Suprapubic skin (tissue), 4 donors: ENCODE data around the gene AOX1. TPM values are rescaled to one million over a fixed set of nuclear protein-coding genes. Genes with fewer than 3 reads are reported as not detected.

Source experiments
- DNase-seq, 2 donors: peaks; one replicate each; pipeline ENCODE4 v3.0.0-alpha.2; 2019; ENCODE audit warnings: low spot score in 2 of 2
- H3K27ac ChIP-seq: fragments of 200-600 bp; sonication (generic); one replicate; pipeline ENCODE4 v1.5.1; 2019
- H3K27me3 ChIP-seq: fragments of 200-600 bp; sonication (generic); one replicate; pipeline ENCODE4 v1.5.1; 2019
- H3K36me3 ChIP-seq: fragments of 200-600 bp; sonication (generic); one replicate; pipeline ENCODE4 v1.5.1; 2019
- H3K4me1 ChIP-seq: fragments of 200-600 bp; sonication (generic); one replicate; pipeline ENCODE4 v1.5.1; 2019
- H3K4me3 ChIP-seq: fragments of 200-600 bp; sonication (generic); one replicate; pipeline ENCODE4 v1.5.1; 2019; ENCODE audit warnings: mild to moderate bottlenecking
- H3K9me3 ChIP-seq: fragments of 200-600 bp; sonication (generic); one replicate; pipeline ENCODE4 v1.5.1; 2019
- EP300 ChIP-seq: sonication (generic); formaldehyde crosslinking; IDR thresholded peaks from one replicate; pipeline ENCODE4 v1.6.1; 2017; ENCODE audit warnings: antibody characterized with exemption
- POLR2A ChIP-seq, 2 donors: fragments of 450-650 bp; IDR thresholded peaks; one replicate each; pipeline ENCODE4 v1.6.1; 2017; ENCODE audit warnings: antibody characterized with exemption in 2 of 2, mild to moderate bottlenecking in 2 of 2, moderate library complexity in 2 of 2
- POLR2AphosphoS5 ChIP-seq, 3 donors: sonication (generic); formaldehyde crosslinking; IDR thresholded peaks; one replicate each; pipeline ENCODE4 v1.6.1; 2017; ENCODE audit warnings: antibody characterized with exemption in 3 of 3
- WGBS: methylation state at CpG from one replicate; pipeline ENCODE4 v1.1.5; 2018; 5-methylcytosine and 5-hydroxymethylcytosine counted together
- total RNA-seq, 4 donors: library from RNA; depleted of rRNA; stranded (reverse); fragments of >200 nt; gene quantifications; one replicate each; pipeline ENCODE4 v1.1.0, GENCODE V29; 2016
- TF ChIP-seq, protein P1 (sequence below), 2 donors: fragments of 200-600 bp in 1 of 2; fragments of 450-650 bp in 1 of 2; sonication (generic) in 1 of 2; IDR thresholded peaks; one replicate each; pipeline ENCODE4 v1.5.1; 2016 to 2019; ENCODE audit warnings: antibody characterized with exemption in 2 of 2, mild to moderate bottlenecking in 1 of 2, moderate library complexity in 1 of 2

AOX1 gene
- total RNA-seq, 4 donors from 2014 or later, result 20.1 to 46.9 (median 30.4) TPM

DNA sequence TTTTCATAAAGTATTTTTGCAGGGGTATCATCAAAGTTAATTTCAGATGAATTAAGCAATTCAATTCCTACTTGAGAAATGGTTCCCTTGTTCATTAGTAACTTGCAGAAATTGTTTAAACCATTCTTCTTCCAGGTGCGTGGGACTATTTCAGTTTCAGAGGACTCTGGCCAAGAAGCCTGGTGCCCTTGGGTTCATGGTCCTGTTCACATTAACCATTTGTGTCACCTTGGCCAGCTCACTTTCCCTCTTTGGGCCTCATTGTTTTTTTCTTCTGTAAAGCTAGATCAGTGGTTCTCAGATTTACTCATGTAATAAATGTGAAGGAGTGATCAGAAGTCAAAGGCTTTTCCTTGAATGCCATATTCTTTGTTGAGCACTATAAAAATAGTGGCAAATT, 113.5 kb downstream of the AOX1 start:
- 90% methylated on average over 1 of the region's 1 CpG for WGBS
- no peak overlapping the region for H3K4me3 ChIP-seq
- no peak overlapping the region for H3K27ac ChIP-seq
- TF ChIP-seq POLR2A (IDR thresholded peaks at IDR 0.05) (no peak), POLR2AphosphoS5 (IDR thresholded peaks at IDR 0.05) (no peak), EP300 (no peak)
- TF ChIP-seq, protein P1, sequence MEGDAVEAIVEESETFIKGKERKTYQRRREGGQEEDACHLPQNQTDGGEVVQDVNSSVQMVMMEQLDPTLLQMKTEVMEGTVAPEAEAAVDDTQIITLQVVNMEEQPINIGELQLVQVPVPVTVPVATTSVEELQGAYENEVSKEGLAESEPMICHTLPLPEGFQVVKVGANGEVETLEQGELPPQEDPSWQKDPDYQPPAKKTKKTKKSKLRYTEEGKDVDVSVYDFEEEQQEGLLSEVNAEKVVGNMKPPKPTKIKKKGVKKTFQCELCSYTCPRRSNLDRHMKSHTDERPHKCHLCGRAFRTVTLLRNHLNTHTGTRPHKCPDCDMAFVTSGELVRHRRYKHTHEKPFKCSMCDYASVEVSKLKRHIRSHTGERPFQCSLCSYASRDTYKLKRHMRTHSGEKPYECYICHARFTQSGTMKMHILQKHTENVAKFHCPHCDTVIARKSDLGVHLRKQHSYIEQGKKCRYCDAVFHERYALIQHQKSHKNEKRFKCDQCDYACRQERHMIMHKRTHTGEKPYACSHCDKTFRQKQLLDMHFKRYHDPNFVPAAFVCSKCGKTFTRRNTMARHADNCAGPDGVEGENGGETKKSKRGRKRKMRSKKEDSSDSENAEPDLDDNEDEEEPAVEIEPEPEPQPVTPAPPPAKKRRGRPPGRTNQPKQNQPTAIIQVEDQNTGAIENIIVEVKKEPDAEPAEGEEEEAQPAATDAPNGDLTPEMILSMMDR (IDR thresholded peaks at IDR 0.05), result no peak
- no peaks in the 10 kb centered on the region for H3K36me3 ChIP-seq
- H3K9me3 ChIP-seq, result no peaks in the 10 kb centered on the region
- H3K4me1 ChIP-seq, result no peaks in the 10 kb centered on the region
- no peak for DNase-seq
- no peaks in the 10 kb centered on the region for H3K27me3 ChIP-seq

DNA sequence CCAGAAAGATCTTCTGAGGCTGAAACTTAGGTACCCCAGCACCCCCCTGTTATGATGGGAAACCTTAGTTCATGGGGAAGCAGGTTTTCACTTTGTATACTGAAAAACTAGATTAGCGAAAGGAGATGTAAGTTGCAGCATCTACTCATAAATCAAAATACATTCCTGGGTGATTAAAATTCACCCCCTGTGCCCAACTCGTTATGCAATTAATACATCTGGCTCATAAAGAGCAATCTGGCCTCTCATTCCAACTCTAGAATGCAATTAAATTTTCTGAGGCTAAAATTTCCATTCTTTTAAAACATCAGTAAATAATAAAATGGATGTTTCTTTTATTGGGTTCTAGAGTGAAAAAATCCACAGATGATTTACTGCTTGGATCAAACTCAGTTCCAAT, 115.0 kb downstream of the AOX1 start:
- 42% methylated on average over 2 of the region's 2 CpGs for WGBS
- H3K4me3 ChIP-seq, result no peak overlapping the region
- no peaks in the 10 kb centered on the region for H3K9me3 ChIP-seq
- TF ChIP-seq, protein P1 (IDR thresholded peaks at IDR 0.05), result no peak
- TF ChIP-seq POLR2A (IDR thresholded peaks at IDR 0.05) (no peak), EP300 (no peak), POLR2AphosphoS5 (IDR thresholded peaks at IDR 0.05) (no peak)
- H3K27ac ChIP-seq, result no peak overlapping the region
- H3K36me3 ChIP-seq, result no peaks in the 10 kb centered on the region
- H3K27me3 ChIP-seq, result no peaks in the 10 kb centered on the region
- H3K4me1 ChIP-seq, result no peaks in the 10 kb centered on the region
- DNase-seq, result no peak

DNA sequence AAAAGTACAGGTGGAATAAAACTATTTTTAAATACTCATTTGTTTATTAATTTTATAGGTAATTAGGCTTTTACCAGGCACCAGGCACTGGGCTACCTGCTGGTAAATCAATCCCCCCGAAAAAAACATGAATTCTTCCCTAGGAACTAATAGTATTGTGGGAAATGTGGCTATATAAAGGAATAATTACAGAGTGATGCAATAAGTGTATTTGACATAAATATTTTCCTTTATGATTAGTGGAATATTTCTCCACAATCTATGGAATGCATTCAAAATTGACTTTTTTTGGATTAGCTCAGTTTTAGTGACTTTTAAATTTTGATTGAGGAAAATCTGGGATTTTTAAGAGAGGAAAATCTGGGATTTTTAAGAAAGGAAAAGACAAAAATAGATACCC, 116.2 kb downstream of the AOX1 start:
- Histone ChIP-seq H3K4me3 (no peak overlapping the region), H3K27ac (no peak overlapping the region), H3K27me3 (no peaks in the 10 kb centered on the region), H3K36me3 (no peaks in the 10 kb centered on the region), H3K9me3 (no peaks in the 10 kb centered on the region), H3K4me1 (no peaks in the 10 kb centered on the region)
- WGBS, result 86% methylated on average over 1 of the region's 1 CpG
- no peak for DNase-seq
- TF ChIP-seq EP300, result no peak
- TF ChIP-seq POLR2AphosphoS5 (IDR thresholded peaks at IDR 0.05), result no peak
- TF ChIP-seq, protein P1 (IDR thresholded peaks at IDR 0.05), result no peak
- TF ChIP-seq POLR2A (IDR thresholded peaks at IDR 0.05), result no peak

DNA sequence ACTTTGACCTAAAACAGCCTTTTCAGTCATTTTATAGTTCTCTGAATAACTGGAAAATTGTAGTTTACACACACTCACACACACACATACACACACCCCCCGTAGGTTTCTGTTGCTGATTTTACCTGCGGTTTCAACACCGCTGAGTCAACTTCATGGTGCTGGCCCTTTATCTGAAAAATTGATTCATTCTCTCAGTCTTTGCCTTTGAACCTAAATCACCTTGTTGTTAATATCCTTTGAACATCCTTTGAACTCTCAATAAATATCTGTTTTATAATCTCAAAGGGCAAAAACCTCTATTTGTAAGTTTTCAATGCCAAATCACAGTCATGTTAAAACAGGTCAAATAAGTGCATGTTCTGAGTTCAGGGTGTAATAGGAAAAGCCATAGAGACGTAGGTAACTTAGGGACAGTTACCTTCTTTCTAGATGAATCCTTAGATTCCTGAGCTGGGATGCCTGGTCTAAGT, 116.9 kb downstream of the AOX1 start:
- no peaks in the 10 kb centered on the region for H3K9me3 ChIP-seq
- no peaks in the 10 kb centered on the region for H3K36me3 ChIP-seq
- H3K4me1 ChIP-seq, result no peaks in the 10 kb centered on the region
- DNase-seq, result no peak
- 76% methylated on average over 4 of the region's 4 CpGs for WGBS
- H3K27ac ChIP-seq, result no peak overlapping the region
- H3K4me3 ChIP-seq, result no peak overlapping the region
- H3K27me3 ChIP-seq, result no peaks in the 10 kb centered on the region
- TF ChIP-seq EP300 (no peak), POLR2AphosphoS5 (IDR thresholded peaks at IDR 0.05) (no peak), POLR2A (IDR thresholded peaks at IDR 0.05) (no peak)
- TF ChIP-seq, protein P1 (IDR thresholded peaks at IDR 0.05), result no peak

DNA sequence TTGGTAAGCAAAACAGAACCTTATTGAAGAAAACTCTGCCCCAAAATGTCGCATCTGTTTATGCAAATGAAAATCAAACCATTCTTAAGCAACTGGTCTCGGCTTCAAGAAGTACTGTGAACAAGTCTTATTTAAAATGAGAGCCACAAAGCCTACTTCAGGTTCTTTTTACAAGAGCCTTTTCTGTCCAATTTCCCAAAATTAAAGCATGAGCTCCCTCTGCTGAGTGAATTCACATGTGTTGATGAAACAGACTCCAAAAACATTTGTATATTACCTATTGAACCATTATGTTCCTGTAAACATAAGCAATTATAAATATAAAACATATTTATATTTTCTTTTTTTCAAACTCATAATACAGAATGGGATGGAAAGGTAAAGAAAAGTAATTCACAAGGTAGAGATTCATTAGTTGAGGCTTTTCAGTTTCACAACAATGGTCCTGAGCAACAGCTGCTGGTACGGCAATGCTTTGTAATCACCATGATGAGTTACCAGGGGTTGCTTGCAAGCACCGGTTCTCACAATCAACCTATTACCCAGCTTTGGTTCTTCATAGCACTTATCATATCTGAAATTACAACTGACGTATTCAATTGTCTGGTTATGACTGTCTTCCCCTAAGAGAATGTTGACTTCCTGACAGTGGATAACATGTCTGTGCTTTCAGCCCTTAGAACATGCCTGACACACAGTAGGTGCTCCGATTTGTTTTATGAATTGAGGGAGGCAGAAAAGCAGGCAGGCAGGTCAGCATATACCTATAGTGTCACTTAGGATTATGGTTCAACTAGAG, 117.5 kb downstream of the AOX1 start:
- no peak for DNase-seq
- Histone ChIP-seq H3K9me3 (no peaks in the 10 kb centered on the region), H3K4me1 (no peaks in the 10 kb centered on the region), H3K36me3 (no peaks in the 10 kb centered on the region), H3K27me3 (no peaks in the 10 kb centered on the region), H3K4me3 (no peak overlapping the region), H3K27ac (no peak overlapping the region)
- 42% methylated on average over 6 of the region's 6 CpGs for WGBS
- no peak for TF ChIP-seq POLR2AphosphoS5 (IDR thresholded peaks at IDR 0.05)
- TF ChIP-seq, protein P1 (IDR thresholded peaks at IDR 0.05), result peak; percentile 22 to 36
- TF ChIP-seq EP300, result no peak
- TF ChIP-seq POLR2A (IDR thresholded peaks at IDR 0.05), result no peak
